Measurements from ENCODE around the gene BEND6.

- TF ChIP-seq POLR2AphosphoS5 (IDR thresholded peaks at IDR 0.05), result no peak
- no peak for TF ChIP-seq CTCF (IDR thresholded peaks at IDR 0.05)
- TF ChIP-seq POLR2A (IDR thresholded peaks at IDR 0.05), result no peak
These were observed 119.5 kb downstream of the BEND6 start for GRCh38 chr6:57074383-57074782.
